Measurements from ENCODE around the gene RNF26. TPM values are rescaled to one million over a fixed set of nuclear protein-coding genes. Genes with fewer than 3 reads are reported as not detected.

RNF26 gene
- total RNA-seq, result 5.0 TPM

DNA sequence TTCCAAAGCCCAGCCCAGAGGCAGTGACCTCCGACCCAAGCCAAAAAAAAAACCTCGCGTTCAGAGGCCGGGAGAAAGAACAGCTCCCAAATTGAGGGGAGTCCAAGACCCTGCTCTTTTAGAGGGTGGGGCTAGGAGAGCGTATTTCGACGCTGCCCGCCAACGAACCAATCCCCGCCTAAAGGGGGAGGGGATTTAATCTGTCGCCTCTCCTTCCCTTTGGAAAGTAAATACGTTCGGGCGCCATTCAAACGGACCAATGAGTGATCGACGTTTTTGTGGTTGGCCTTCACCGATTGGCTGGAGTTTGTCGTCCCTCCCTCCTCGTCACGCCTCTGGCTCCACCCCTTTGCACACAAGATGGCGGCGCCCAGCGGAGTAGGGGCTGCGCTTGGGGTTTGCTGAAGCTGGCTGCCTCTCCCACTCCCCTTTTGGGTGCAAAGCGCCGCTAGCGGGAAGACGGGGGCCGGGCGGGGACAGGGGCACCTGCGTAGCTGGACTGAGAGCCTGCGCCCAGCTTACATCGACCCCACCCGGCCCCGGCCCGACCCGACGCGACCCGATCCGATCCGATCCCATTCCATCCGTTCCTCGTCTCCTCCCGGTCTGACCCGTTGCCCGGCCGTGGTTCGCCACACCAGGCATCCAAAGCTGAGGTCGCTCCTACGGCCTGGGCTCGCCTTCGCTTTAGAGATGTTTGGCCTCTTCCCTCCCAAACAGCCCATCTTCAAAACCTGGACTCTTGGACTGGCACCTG, at the start of gene RNF26:
RNF26 (plus strand) TSS at position 354 of the 757 bp plus-strand sequence. CDS start 596 bp downstream, outside the sequence.
- peak; percentile 99 for DNase-seq

DNA sequence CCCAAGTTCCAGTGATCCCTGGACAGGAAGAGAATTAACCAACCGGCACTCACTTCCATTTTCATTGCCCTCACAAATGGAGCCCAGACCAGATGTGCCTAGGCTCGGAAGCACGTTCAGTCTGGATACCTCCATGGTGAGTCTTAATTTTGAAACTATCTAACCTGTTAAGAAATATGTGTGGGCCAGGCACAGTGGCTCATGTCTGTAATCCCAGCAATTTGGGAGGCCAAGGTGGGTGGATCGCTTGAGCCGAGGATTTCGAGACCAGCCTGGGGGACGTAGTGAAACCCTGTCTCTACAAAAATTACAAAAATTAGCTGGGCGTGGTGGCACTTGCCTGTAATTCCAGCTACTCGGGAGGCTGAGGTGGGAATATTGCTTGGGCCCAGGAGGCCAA, 48.9 kb upstream of the RNF26 start:
- no peak for DNase-seq

DNA sequence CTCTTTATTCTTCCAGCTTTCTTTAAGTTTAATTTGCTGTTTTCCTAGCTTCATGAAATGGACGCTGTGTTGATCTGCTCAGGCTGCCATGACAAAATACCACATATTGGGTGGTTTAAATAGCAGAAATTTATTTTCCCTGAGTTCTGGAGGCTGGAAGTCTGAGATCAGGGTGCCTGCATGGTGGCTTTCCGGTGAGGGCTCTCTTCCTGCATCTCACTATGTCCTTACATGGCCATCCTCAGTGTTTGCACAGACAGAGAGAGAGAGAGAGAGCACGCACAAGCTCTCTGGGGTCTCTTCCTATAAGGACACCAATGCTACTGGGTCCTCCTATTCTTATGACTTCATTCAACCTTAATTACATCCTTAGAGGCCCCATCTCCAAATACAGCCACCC, 46.1 kb upstream of the RNF26 start:
- no peak for DNase-seq

DNA sequence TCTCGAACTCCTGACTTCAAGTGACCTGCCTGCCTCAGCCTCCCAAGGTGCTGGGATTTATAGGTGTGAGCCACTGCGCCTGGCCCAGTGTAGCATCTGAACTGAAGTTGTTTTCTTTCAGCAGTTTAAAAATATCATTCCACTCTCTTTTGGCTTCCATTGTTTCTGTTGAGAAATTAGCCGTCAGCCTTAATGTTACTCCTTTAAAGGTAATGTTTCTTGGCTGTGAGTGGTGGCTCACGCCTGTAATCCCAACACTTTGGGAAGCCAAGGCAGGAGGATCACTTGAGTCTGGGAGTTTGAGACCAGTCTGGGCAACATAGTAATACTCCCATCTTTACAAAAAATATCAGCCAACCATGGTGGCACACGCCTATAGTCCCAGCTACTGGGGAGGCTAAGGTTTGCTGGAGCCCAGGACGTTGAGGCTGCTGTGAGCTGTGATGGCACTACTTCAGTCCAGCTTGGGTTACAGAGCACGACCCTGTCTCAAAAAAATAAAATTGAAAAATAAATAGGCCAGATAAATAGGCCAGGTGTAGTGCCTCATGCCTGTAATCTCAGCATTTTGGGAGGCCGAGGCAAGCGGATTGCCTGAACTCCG, 43.3 kb upstream of the RNF26 start:
- DNase-seq, result no peak

DNA sequence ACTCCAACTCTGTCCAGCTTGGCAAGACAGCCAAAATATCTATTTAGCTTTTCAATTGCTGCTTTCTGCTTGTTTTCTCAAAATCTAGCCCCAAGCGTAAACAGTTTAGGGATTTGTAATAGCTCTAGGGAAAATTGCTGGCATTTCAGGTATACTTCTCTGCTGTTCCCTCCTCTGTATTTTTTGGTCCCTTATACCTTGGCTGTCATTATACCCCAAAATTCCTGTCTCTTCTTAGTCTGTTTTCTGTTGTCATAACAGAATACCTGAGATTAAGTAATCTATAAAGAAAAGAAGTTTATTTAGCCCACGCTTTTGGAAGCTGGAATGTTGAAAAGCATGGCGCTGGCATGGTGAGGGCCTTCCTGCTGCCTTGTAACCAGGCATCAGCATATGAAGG, 40.9 kb upstream of the RNF26 start:
- DNase-seq, result no peak

DNA sequence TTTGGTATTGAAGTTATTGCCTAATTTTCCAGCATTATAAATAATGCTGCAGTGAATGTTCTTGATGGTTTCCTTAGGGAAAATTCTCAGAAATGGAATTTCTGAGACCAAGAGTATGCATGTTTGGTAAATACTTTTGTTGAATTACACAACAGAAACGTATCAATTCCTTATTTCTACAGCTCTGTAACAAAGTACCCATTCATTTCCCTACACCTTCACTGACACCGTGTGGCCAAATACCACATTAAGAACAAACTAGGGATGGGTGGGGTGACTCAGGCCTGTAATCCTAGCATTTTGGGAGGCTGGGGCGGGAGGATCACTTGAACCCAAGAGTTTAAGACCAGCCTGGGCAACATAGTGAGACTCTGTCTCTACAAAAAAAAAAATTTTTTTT, 39.1 kb upstream of the RNF26 start:
- no peak for DNase-seq

DNA sequence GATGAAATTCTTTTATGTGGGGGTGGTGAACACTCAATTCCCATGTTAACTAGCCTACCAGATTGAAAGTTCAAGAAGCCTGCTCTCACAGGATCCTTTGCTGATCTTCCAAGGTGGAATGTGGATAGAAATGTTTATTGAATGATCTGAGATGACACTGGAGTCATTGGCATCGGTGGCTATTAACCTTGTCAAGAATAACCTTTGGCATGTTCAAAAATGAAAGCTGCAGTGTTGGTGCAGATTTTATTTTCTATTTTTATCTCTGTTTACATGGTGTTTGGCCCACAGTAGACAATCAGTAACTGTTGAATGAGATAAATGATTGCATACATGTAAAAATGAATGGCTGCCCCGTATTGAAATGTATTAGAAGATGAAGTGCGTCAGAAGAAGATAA, 36.4 kb upstream of the RNF26 start:
- DNase-seq, result no peak

DNA sequence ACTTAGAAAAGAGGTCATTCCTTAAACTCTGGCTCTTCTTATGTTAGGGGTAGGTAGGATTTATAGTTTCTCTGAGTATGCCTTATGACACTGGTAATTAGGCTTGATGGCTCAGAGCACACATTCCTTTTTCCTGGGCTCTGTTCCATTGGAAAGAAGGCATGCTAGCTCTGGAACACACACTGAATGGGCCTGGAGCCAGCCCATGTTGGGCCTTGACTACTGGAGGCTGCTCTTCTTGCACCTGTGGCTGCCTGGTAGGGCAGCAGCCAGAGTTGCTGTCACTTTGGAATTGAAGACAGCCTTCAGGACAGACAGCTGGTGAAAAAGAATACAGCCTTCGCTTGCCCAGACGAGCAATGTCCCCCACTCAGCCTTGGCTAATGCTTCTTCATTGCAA, 35.6 kb upstream of the RNF26 start:
- no peak for DNase-seq

DNA sequence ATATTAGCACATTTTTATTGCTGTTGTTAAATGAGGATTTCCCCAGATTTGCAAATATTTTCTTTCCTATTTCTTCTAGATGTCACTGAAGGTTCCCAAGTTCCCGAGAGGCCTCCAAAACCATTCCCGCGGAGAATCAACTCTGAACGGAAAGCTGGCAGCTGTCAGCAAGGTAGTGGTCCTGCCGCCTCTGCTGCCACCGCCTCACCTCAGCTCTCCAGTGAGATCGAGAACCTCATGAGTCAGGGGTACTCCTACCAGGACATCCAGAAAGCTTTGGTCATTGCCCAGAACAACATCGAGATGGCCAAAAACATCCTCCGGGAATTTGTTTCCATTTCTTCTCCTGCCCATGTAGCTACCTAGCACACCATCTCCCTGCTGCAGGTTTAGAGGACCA, 34.9 kb upstream of the RNF26 start:
- DNase-seq, result no peak

DNA sequence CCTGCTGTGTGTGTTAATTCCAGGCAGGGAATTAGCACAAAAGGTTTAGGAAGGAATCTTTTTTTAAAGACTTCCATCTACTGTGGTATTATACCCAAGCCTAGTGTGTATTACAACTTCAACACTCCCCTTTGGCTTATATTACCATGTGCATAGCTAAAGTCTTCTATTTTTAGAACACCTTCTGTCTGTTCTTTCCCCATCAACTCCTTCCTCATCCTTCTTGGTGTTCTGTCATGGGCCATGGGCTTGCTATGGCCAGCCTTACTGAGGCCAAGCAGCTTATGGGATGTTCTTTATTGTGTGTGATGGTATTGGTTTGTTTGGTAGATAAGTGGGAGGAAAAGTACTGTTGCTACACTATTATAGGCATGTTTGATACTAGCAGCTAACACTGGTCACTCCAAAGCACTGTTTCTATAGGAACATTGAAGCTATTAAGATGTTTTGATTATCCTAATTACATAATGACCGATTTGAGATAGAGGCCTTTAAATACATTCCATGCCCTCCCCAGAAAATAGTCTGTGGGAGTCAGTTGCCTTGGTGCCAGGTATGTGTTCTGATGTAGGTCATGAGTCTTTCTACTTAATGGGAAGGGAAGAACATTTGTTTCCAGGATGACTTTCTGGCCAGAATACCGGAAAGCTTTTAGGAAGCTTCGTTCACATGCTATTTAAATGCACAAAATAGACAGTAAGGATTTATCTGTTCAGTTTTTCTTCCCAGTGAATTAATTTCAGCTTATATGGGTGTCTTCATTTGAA, 33.9 kb upstream of the RNF26 start:
- DNase-seq, result no peak

DNA sequence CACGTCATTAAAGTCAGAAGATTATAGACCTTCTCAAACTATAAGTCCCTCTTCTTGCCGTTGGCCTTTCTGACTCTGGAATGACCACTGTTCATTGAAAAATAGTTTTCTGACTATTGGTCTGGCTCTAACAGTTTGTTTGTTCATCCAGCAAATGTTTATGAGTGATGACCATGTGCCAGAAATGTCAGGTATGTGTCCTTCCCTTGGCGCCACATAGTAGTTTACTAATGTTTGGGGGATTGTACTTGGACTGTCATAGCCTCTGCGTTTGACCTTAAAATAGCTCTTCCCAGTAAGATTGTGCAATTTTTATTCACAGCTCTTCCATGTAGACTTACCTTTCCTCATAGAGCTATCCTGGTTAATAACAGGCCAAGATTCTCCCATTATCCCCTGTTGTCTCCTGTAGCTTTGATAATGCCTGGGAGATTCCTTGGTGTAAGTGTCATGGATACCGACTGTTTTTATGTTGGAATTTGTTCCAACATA, 31.1 kb upstream of the RNF26 start:
- no peak for DNase-seq

DNA sequence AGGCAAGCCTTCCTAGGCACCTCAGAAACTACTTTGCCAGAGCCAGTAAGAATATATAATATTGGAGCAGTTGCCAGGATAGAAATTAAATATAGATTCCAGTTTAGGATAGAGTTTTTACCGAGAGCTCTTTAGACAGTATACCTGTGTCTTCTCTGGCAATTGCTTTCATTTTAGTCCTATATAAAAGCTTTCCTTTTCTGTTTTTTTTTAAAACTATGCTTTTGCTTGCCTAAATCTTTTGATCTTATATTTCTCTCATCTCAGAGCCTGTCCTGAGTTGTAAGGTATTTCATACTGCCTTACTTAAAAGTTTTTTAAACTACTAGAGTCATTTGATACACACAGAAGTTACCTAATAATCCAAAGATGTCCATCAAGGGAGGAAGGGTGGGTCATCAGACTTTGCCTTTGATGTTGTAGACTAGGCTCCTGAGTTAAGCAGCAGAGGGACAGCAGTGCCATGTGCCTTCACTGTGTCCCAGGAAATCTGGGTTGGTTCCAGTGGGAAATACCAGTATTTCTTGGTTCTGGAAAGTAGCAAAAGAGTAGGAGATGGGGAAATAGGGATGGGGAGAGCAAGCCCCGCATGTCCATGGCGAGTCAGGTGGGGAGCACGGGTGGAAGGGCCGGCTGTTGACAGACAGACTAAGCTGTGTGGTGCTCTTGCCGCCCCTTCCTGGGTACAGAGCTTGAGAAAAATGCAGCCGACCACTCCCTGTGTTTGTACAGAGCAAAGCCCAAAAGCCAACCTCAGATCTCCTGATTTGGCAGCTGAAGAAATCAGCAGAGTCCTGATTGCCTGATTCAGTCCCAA, 28.6 kb upstream of the RNF26 start:
- DNase-seq, result no peak

DNA sequence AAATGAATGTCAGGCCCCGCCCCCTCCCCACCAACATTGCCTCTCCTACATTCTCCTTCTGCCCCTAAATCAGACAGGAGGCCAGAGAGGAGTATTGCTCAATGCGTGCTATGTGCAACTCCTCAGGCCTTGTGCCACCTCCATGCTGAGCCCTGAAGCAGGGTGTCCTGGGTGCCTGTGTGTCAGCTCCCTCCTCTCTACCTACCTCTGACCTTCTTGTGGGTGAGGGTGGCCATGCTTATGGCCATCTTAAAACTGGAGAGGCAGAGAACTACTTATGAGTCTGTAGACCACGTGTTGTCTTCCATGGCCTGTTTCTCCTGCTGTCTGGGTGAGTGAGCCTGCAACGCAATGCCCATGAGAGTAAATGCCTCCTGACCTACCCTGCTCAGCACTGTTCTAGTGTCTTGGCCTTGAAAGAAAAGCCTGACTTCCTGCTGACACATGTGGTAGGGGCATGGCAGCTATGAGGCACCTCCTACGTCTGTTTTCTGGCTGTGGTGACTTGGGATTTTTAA, 27.9 kb upstream of the RNF26 start:
- no peak for DNase-seq

DNA sequence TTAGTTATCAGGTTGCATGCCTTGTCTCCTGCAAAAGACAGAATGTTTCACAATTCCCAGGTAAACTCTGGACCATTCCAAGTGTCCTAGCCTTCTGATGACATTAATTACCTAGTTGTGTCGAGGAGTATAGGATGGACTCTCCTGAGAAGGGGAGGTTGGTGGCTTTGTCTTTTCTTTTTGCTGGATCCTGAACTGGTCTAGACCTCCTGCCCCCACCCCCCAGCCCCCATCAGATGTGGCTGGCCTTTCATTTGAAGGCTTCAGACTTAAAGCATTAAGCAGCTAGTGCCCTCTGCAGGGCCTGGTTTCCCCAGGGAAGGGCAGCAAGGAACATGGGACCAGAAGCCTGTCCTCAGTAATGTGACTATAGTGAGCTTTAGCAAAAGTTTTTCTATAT, 27.1 kb upstream of the RNF26 start:
- DNase-seq, result no peak

DNA sequence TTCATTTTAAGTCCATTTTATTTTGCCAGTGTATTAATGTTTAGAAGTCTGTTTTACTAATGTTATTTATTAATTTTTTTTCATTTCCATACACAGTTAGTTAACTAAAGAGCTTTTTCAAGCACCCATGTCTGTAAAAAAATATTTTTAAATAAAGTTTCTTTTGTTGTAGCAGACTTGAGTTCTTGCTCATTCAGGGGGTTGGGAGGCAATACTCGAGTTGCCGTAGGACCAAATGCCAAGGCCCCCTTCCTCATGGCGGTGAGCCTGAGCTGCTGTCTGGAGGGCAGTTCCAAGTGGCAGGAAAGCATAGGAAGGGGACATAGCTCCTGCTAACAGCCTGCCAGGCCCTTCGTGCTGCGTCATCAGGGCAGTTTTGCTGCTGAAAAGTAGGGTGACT, 26.4 kb upstream of the RNF26 start:
- DNase-seq, result no peak

DNA sequence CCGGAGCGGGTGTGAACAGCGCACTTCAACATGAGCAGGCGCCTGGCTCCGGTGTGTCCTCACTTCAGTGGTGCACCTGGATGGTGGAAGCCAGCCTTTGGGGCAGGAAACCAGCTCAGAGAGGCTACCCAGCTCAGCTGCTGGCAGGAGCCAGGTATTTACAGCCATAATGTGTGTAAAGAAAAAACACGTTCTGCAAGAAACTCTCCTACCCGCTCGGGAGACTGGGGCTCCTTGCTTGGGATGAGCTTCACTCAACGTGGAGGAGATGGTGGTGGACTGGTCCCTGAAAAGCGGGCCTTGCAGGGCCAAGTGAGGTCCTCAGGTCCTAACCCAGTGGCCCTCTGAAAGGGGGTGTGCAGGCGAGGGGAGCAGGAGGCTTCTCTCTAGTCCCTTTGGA, 24.9 kb upstream of the RNF26 start:
- DNase-seq, result no peak

DNA sequence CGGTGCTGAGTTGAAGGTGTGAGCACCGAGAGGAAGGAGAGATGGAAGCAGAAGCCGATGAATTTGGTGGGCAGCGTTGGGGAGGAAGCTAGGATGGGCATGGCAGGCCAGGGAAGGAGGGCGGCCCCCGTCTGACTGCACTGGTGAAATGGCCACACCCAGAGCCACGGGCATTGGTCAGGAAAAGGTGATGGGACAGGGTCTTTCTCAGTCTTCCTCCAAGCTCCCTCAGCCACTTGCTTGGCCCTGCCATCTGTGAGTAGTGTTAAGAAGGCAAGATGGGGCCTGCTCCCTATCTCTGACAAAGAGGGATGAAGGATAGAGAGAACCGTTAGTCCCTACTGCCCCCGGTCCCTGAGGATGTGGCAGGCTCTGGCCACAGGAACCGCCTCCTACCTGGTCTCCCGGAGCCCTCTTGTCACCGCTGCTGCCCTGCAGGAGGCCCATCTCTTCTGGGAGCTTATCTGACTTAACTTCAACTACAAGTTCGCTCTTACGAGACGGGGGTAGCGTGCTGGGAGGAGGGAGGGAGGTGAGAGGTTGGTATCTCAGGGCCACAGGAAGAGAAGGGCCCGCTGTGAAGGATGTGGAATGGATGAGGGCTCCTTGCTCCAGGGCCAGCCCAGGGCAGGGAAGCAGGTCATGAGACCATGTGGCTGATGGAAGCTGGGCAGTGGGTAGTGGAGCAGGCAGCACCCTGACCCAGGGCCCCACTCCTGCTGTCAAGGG, 24.2 kb upstream of the RNF26 start:
- no peak for DNase-seq

DNA sequence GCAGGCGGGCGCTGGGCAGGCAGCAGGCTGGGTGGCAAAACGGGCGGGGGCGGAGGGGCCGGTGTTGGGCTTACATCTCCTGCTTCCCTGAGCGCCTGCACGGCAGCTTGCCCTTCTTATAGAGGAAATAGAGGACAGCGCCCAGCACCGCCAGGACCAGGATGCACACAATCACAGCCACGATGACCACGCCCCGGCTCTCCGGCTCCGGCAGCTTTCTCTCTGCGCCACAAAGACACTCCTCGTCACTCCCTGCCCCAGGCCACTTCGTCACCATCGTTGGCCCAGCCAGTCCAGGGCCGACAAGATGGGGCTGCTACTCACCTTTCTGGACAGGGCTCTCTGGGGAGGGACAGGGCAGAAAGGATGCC, 23.7 kb upstream of the RNF26 start:
- DNase-seq, result no peak

DNA sequence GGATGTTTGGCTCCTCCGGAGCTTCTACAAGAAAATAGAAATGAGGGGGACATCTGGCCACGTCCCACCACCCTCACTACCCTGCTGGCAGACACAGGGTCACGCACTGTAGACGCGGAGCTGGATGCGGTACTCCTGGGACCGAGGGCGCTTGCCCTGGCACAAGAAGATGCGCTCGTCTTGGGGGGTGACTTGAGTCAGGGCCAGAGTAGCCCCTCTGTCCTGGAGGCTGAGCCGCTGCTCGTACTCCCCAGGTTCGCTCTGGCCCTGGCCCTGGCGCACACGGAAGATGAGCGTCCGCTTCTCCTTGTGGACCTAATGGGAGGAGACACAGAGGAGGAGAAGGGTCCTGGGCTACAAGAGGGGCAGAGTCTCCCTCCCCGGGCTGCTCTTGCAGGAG, 19.6 kb upstream of the RNF26 start:
- no peak for DNase-seq

DNA sequence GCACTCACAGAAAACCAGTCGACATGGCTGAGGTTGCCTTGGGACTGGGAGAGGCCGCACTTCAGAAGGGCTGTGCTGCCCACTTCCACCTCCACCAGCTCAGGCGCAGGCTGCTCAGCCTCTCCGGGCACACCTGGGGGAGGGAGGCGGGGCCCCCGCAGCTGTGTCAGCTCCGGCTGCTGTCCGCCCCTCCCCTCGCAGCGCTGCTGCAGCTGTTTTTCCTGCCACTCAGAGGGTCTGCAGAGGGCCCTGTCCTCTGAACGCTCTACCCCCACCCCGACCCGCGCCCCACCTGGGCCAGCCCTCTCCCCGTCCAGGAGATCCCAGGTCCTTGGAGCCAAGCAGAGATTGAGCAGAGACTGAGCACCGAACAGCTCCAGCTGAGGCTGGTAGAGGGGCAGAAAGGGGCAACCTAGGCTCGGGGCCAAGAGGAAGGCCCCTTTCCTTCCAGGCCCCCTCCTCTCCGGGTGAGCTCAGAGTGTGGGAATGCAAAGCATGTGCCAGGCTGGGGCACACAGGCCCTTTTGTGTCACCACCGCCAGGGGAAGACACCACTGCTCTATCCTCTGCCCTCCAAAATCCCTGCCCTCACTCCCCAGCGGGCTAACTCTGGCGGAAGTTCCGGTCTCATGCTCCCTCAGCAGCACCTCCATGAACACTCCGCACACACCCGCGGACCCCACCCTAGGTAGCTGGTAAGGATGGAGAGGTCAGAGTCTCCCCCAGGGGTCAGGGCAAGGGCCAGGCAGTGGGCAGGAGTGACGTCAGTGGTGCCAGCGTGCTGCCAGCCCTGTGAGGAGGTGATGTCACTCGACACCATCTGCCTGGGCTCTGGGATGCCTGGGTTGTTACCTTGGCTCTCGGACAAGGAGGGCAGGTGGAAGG, 19.0 kb upstream of the RNF26 start:
- peak; percentile 12 for DNase-seq

Data from skin of body (tissue), 2 donors.